Measurements from ENCODE around the gene MAP2K1.

- TF ChIP-seq CTCF (IDR thresholded peaks at IDR 0.05; ENCODE audit: insufficient read depth, low read depth, low read length) (no peak), EZH2 (IDR thresholded peaks at IDR 0.05; ENCODE audit: insufficient read depth, low read length) (no peak)
These were observed 39.1 kb downstream of the MAP2K1 start for GRCh38 chr15:66425837-66426236.
